ENCODE measurements around the gene EEF1E1.
A peak's percentile ranks its signal among the peaks of the same experiment; 100 is the strongest.

EEF1E1 gene

DNA sequence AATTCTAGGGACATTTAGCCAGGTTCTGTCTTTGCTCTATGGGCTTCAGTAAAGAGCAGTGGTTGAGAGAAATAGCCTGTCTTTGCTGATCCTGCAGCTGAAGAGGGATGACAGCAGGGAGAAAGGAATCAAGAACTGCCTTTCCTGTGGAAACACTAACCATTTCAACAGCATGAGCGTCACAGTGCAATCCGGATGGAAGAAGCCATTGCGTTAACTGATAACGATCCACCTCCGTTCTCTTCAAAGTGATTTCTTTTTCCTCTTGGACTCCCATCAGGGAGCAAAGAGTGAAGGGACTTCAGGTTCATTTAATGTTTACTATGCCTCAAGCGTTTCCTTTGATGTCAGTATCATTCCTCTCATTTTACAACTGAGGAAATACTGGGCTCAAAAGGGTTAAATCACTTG, 35.2 kb upstream of the EEF1E1 start:
- H3K4me1 ChIP-seq (ENCODE audit: low read length): no peaks in the 10 kb centered on the region
- H2AFZ ChIP-seq (ENCODE audit: low read depth, low read length): no peak overlapping the region
- H3K4me2 ChIP-seq (ENCODE audit: low read length): no peak overlapping the region
- H4K20me1 ChIP-seq (ENCODE audit: insufficient read depth, low read length): no peaks in the 10 kb centered on the region
- H3K79me2 ChIP-seq (ENCODE audit: low read length): no peaks in the 10 kb centered on the region
- no peaks in the 10 kb centered on the region for H3K36me3 ChIP-seq (replicated peaks; ENCODE audit: low read depth, low read length)
- no peak overlapping the region for H3K27ac ChIP-seq (ENCODE audit: low read length)
- H3K27me3 ChIP-seq (ENCODE audit: low read depth, low read length): no peaks in the 10 kb centered on the region
- TF ChIP-seq EZH2phosphoT487 (IDR thresholded peaks at IDR 0.05; ENCODE audit: low read depth): no peak
- TF ChIP-seq, protein P1, sequence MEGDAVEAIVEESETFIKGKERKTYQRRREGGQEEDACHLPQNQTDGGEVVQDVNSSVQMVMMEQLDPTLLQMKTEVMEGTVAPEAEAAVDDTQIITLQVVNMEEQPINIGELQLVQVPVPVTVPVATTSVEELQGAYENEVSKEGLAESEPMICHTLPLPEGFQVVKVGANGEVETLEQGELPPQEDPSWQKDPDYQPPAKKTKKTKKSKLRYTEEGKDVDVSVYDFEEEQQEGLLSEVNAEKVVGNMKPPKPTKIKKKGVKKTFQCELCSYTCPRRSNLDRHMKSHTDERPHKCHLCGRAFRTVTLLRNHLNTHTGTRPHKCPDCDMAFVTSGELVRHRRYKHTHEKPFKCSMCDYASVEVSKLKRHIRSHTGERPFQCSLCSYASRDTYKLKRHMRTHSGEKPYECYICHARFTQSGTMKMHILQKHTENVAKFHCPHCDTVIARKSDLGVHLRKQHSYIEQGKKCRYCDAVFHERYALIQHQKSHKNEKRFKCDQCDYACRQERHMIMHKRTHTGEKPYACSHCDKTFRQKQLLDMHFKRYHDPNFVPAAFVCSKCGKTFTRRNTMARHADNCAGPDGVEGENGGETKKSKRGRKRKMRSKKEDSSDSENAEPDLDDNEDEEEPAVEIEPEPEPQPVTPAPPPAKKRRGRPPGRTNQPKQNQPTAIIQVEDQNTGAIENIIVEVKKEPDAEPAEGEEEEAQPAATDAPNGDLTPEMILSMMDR (IDR thresholded peaks at IDR 0.05; ENCODE audit: low read depth, low read length): no peak
- no peaks in the 10 kb centered on the region for H3K9me3 ChIP-seq (ENCODE audit: insufficient read depth, low read length)
- H3K4me3 ChIP-seq (ENCODE audit: low read length): no peak overlapping the region
- H3K9ac ChIP-seq (ENCODE audit: low read length): no peak overlapping the region

DNA sequence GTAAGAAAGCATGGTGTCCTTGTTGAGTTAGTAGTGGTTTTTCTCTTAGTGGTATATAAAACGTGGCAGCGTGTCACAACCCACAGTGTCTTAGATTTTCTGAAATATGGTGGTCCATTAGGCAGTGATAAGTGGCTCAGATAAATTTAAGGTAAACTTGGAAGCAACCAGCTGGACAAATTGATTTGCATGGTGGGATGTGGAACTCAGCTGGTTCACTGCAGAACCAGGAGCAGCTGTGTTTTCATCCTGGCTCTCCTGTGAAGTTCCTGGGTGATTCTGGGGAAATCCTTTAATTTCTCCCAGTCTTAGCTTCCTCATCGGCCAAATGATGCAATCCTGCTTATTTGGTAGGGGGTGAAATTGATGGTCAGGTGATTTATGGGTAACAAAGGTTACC, 32.9 kb upstream of the EEF1E1 start:
- no peak overlapping the region for H3K4me2 ChIP-seq (ENCODE audit: low read length)
- no peaks in the 10 kb centered on the region for H3K36me3 ChIP-seq (replicated peaks; ENCODE audit: low read depth, low read length)
- no peak overlapping the region for H3K9ac ChIP-seq (ENCODE audit: low read length)
- H3K4me1 ChIP-seq (ENCODE audit: low read length): no peaks in the 10 kb centered on the region
- H3K27ac ChIP-seq (ENCODE audit: low read length): no peak overlapping the region
- no peak overlapping the region for H2AFZ ChIP-seq (ENCODE audit: low read depth, low read length)
- no peak overlapping the region for H3K4me3 ChIP-seq (ENCODE audit: low read length)
- H3K79me2 ChIP-seq (ENCODE audit: low read length): no peaks in the 10 kb centered on the region
- H3K9me3 ChIP-seq (ENCODE audit: insufficient read depth, low read length): no peaks in the 10 kb centered on the region
- no peaks in the 10 kb centered on the region for H3K27me3 ChIP-seq (ENCODE audit: low read depth, low read length)
- H4K20me1 ChIP-seq (ENCODE audit: insufficient read depth, low read length): no peaks in the 10 kb centered on the region
- TF ChIP-seq, protein P1 (IDR thresholded peaks at IDR 0.05; ENCODE audit: low read depth, low read length): no peak
- TF ChIP-seq EZH2phosphoT487 (IDR thresholded peaks at IDR 0.05; ENCODE audit: low read depth): no peak

DNA sequence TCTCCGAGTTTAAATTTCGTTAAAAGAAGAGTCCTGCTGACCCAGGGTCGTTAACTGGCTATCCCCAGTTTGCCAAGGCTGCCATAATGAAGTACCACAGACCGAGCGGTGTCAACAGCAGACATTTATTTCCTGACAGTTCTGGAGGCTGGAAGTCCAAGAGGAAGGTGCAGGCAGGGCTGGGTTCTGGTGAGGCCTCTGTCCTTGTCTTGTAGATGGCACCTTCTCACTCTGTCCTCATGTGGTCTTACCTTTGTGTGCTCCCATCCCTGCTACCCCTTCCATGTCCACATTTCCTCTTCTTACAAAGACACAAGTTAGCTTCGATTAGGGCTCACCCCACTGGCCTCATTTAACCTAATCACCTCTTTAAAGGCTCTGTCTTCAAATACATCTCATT, 29.8 kb upstream of the EEF1E1 start:
- H3K4me1 ChIP-seq (ENCODE audit: low read length): no peaks in the 10 kb centered on the region
- TF ChIP-seq, protein P1 (IDR thresholded peaks at IDR 0.05; ENCODE audit: low read depth, low read length): no peak
- no peak for TF ChIP-seq EZH2phosphoT487 (IDR thresholded peaks at IDR 0.05; ENCODE audit: low read depth)
- no peak overlapping the region for H3K27ac ChIP-seq (ENCODE audit: low read length)
- no peak overlapping the region for H3K4me3 ChIP-seq (ENCODE audit: low read length)
- H3K79me2 ChIP-seq (ENCODE audit: low read length): no peaks in the 10 kb centered on the region
- H4K20me1 ChIP-seq (ENCODE audit: insufficient read depth, low read length): no peaks in the 10 kb centered on the region
- H3K9me3 ChIP-seq (ENCODE audit: insufficient read depth, low read length): no peaks in the 10 kb centered on the region
- H3K36me3 ChIP-seq (replicated peaks; ENCODE audit: low read depth, low read length): no peaks in the 10 kb centered on the region
- no peak overlapping the region for H2AFZ ChIP-seq (ENCODE audit: low read depth, low read length)
- H3K9ac ChIP-seq (ENCODE audit: low read length): no peak overlapping the region
- no peak overlapping the region for H3K4me2 ChIP-seq (ENCODE audit: low read length)
- H3K27me3 ChIP-seq (ENCODE audit: low read depth, low read length): no peaks in the 10 kb centered on the region

DNA sequence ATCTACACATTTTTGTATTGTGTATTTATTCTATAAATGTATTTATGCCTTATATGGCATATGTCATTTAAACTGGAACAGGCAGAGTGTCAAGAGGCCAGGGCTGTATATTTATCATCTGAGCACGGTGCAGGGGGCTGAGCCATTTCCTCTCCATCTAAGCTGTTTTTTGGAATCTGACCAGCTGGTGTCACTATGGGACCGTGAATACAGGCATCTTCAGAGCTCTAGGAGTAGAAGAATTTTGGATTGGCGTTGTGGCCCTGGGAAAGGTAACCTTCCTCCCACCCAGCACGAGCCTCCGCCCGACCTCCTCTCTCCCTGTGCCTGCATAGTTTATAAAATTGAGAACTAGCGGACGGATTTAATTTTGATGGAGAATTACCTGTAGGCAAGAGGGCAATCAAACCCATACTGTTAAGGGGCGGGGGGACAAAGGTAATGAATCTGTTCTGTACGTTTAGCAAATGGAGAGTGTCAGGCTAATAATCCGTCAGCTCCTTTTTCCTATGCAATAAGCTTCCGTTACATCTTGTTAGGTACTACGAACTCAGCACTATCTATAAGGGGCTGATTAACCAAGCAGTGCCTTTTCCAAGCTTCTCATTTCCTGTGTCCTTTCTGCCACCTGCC, 29.0 kb upstream of the EEF1E1 start:
- Histone ChIP-seq H3K9ac (ENCODE audit: low read length) (no peak overlapping the region), H2AFZ (ENCODE audit: low read depth, low read length) (no peak overlapping the region)

More for the DNA sequence above, 29.0 kb upstream of the EEF1E1 start:
- Histone ChIP-seq H3K36me3 (replicated peaks; ENCODE audit: low read depth, low read length) (no peaks in the 10 kb centered on the region), H3K9me3 (ENCODE audit: insufficient read depth, low read length) (no peaks in the 10 kb centered on the region), H3K27me3 (ENCODE audit: low read depth, low read length) (no peaks in the 10 kb centered on the region), H3K79me2 (ENCODE audit: low read length) (no peaks in the 10 kb centered on the region), H4K20me1 (ENCODE audit: insufficient read depth, low read length) (no peaks in the 10 kb centered on the region), H3K4me1 (ENCODE audit: low read length) (no peaks in the 10 kb centered on the region), H3K27ac (ENCODE audit: low read length) (no peak overlapping the region), H3K4me2 (ENCODE audit: low read length) (peak overlapping the region; percentile 37), H3K4me3 (ENCODE audit: low read length) (no peak overlapping the region)
- TF ChIP-seq, protein P1 (IDR thresholded peaks at IDR 0.05; ENCODE audit: low read depth, low read length): peak; percentile 65
- TF ChIP-seq EZH2phosphoT487 (IDR thresholded peaks at IDR 0.05; ENCODE audit: low read depth): no peak
